OCI-LY1 (cell line): Measurements from ENCODE around the gene CTCFL.

Experiments used
- CTCF ChIP-seq: fragments of 200-600 bp; sonication (generic), shearing (Covaris generic); IDR thresholded peaks from 2 replicates; pipeline ENCODE4 v1.5.1; 2017; ENCODE audit warnings: mild to moderate bottlenecking, antibody characterized with exemption, low read length, moderate library complexity, mixed read lengths
- EZH2 ChIP-seq: fragments of 200-600 bp; sonication (generic), shearing (Covaris generic); IDR thresholded peaks from 2 replicates; pipeline ENCODE4 v1.8.0; 2017; ENCODE audit warnings: borderline replicate concordance, mixed run types, mild to moderate bottlenecking, antibody characterized with exemption, low read length, moderate library complexity, mixed read lengths

DNA sequence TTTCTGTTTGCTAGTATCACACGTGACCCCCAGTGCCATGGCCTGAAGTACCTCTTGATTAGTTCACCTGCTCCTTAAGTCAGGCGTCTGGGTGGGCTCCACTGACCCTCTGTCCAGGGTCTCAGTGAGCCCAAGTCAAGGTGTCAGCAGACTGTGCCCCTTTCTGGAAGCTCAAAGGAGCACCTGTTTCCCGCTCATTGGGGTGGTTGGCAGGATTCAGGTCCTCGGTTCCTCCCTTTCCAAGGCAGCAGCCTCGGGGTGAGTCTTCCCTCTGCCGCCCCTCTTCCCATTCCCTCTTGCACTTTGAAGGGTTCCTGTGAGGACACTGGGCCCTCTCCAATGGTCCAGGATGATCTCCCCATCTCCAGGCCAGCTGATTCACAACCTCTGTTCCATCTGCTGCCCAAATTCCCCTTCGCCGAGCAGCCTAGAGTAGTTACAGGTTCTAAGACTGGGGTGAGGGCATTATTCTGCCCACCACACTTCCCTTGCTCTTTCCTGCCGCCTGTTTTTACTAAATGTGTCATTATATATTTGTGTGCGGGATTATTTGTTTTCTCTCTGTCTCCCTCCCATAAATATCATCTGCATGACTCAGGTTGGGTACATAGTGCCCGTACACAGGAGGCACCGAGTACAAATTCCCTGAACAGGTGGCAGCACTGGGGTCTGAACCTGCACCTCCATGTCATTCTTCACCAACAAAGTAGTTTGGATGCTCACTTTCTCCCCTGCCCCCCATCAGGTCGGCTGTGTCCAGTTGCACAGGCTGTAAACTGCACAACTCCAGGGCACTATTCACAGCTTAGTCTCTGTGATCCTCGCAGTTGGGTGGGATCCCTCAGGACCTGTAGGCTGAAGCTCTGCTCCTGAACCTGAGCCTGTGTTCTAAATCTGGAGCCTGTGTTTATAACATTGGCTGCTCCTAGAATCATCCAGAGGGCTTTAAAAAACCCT lies 75.3 kb downstream of the CTCFL start:
- TF ChIP-seq CTCF (no peak), EZH2 (no peak)
